ENCODE measurements around the gene ZBED4.

- TF ChIP-seq, protein P1, sequence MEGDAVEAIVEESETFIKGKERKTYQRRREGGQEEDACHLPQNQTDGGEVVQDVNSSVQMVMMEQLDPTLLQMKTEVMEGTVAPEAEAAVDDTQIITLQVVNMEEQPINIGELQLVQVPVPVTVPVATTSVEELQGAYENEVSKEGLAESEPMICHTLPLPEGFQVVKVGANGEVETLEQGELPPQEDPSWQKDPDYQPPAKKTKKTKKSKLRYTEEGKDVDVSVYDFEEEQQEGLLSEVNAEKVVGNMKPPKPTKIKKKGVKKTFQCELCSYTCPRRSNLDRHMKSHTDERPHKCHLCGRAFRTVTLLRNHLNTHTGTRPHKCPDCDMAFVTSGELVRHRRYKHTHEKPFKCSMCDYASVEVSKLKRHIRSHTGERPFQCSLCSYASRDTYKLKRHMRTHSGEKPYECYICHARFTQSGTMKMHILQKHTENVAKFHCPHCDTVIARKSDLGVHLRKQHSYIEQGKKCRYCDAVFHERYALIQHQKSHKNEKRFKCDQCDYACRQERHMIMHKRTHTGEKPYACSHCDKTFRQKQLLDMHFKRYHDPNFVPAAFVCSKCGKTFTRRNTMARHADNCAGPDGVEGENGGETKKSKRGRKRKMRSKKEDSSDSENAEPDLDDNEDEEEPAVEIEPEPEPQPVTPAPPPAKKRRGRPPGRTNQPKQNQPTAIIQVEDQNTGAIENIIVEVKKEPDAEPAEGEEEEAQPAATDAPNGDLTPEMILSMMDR (IDR thresholded peaks at IDR 0.05): no peak
- no peak for TF ChIP-seq POLR2A (IDR thresholded peaks at IDR 0.05)
These were observed 13.0 kb downstream of the ZBED4 start for GRCh38 chr22:49866646-49867045.
